A549 (cell line): Measurements from ENCODE around the gene RSAD1. TPM values are rescaled to one million over a fixed set of nuclear protein-coding genes. Genes with fewer than 3 reads are reported as not detected.

Source experiments
- ATAC-seq, 2 experiments: fragments of 200-7000 bp in 1 of 2; fragments of >200 bp in 1 of 2; cut with Nextera tagmentation in 1 of 2; cut with Tn5 transposase in 1 of 2; 3 replicates each; pipeline versions ENCODE4 v1.8.0 to v1.9.1; 2018 to 2020; ENCODE audit warnings: mild to moderate bottlenecking in 1 of 2, moderate library complexity in 1 of 2
- CTCF ChIA-PET: fragments of 300-600 bp; sonication (Branson Sonifier 250); formaldehyde crosslinking; extraction: SDS; loops from one replicate; lab custom pipeline; 2021; ENCODE audit warnings: antibody characterized with exemption, inconsistent platforms; lab: Yijun Ruan, JAX
- POLR2A ChIA-PET: fragments of 350-600 bp; formaldehyde crosslinking; extraction: SDS; loops from one replicate; lab custom pipeline; 2021; ENCODE audit warnings: antibody characterized with exemption, inconsistent platforms; lab: Yijun Ruan, JAX
- DNase-seq, 2 experiments: peaks; one replicate each; pipeline versions ENCODE4 v3.0.0 to v3.0.0-alpha.2; 2011 to 2016; ENCODE audit warnings: low read depth in 1 of 2, low spot score in 1 of 2
- FAIRE-seq: peaks from 2 replicates; lab custom pipeline; 2011; peaks lifted over from hg19 to GRCh38; lab: Jason Lieb, UNC
- H3K27ac ChIP-seq, 2 experiments: fragments of >200 bp; sonication (Bioruptor Twin); formaldehyde crosslinking; 3 replicates each; pipeline ENCODE4 v1.5.1; 2016 to 2017
- H3K4me1 ChIP-seq: fragments of >200 bp; sonication (Bioruptor Twin); formaldehyde crosslinking; 3 replicates; pipeline ENCODE4 v1.6.1; 2016
- H3K4me2 ChIP-seq: fragments of >200 bp; sonication (Bioruptor Twin); formaldehyde crosslinking; 3 replicates; pipeline ENCODE4 v1.6.1; 2016
- H3K4me3 ChIP-seq: fragments of >200 bp; sonication (Bioruptor Twin); formaldehyde crosslinking; 3 replicates; pipeline ENCODE4 v1.5.1; 2016
- H3K9me3 ChIP-seq: fragments of >200 bp; sonication (Bioruptor Twin); formaldehyde crosslinking; 3 replicates; pipeline ENCODE4 v1.6.1; 2016
- BCL3 ChIP-seq: fragments of >200 bp; sonication (Bioruptor Twin); formaldehyde crosslinking; IDR thresholded peaks from 3 replicates; pipeline ENCODE4 v1.6.1; 2016
- BHLHE40 ChIP-seq: IDR thresholded peaks from 2 replicates; pipeline ENCODE4 v1.6.1; 2012; ENCODE audit warnings: low read depth, low read length, inconsistent platforms
- CEBPB ChIP-seq, 2 experiments: fragments of >200 bp in 1 of 2; sonication (Bioruptor Twin) in 1 of 2; formaldehyde crosslinking in 1 of 2; IDR thresholded peaks; 2 replicates each; pipeline ENCODE4 v1.6.1; 2012 to 2016
- CHD2 ChIP-seq: fragments of 150-350 bp; IDR thresholded peaks from 2 replicates; pipeline ENCODE4 v1.6.1; 2014; ENCODE audit warnings: low read length; ENCODE audit not compliant: partially characterized antibody
- E2F6 ChIP-seq: IDR thresholded peaks from 2 replicates; pipeline ENCODE4 v1.6.1; 2012; ENCODE audit warnings: low read depth, borderline replicate concordance
- EHF ChIP-seq: fragments of 250-450 bp; sonication (Bioruptor Pico); IDR thresholded peaks from 2 replicates; pipeline ENCODE4 v1.5.0; 2020; ENCODE audit warnings: mild to moderate bottlenecking
- EP300 ChIP-seq, 2 experiments: fragments of >200 bp; sonication (Bioruptor Twin); formaldehyde crosslinking; IDR thresholded peaks; 2 replicates in 1 of 2; 3 replicates in 1 of 2; pipeline ENCODE4 v1.6.1; 2016 to 2017
- FOSB ChIP-seq: fragments of 250-450 bp; sonication (Bioruptor Pico); IDR thresholded peaks from 2 replicates; pipeline ENCODE4 v1.5.0; 2020; ENCODE audit warnings: mild to moderate bottlenecking, moderate library complexity
- GATA3 ChIP-seq: IDR thresholded peaks from 2 replicates; pipeline ENCODE4 v1.6.1; 2012; ENCODE audit warnings: borderline replicate concordance
- HDAC2 ChIP-seq: fragments of 200-600 bp; sonication (generic); IDR thresholded peaks from 2 replicates; pipeline ENCODE4 v1.6.1; 2016
- HES2 ChIP-seq: fragments of >200 bp; sonication (Bioruptor Twin); formaldehyde crosslinking; IDR thresholded peaks from 2 replicates; pipeline ENCODE4 v1.6.1; 2016
- HMGXB4 ChIP-seq: fragments of 250-450 bp; sonication (Bioruptor Pico); IDR thresholded peaks from 2 replicates; pipeline ENCODE4 v1.5.0; 2021; ENCODE audit warnings: mild to moderate bottlenecking, moderate library complexity, borderline replicate concordance
- HOXA7 ChIP-seq: fragments of 250-450 bp; sonication (Bioruptor Pico); IDR thresholded peaks from 2 replicates; pipeline ENCODE4 v1.5.0; 2020; ENCODE audit warnings: mild to moderate bottlenecking, moderate library complexity
- HOXB13 ChIP-seq: fragments of 250-450 bp; sonication (Bioruptor Pico); IDR thresholded peaks from 2 replicates; pipeline ENCODE4 v1.5.0; 2020; ENCODE audit warnings: low read depth, mild to moderate bottlenecking, moderate library complexity
- JUNB ChIP-seq: fragments of >200 bp; sonication (Bioruptor Twin); formaldehyde crosslinking; IDR thresholded peaks from 2 replicates; pipeline ENCODE4 v1.6.1; 2016
- KDM1A ChIP-seq: fragments of 200-600 bp; sonication (generic); IDR thresholded peaks from 2 replicates; pipeline ENCODE4 v1.6.1; 2016; ENCODE audit warnings: low read depth, mild to moderate bottlenecking
- MAX ChIP-seq: IDR thresholded peaks from 2 replicates; pipeline ENCODE4 v1.6.1; 2012
- MAZ ChIP-seq: fragments of 150-350 bp; IDR thresholded peaks from 2 replicates; pipeline ENCODE4 v1.6.1; 2014; ENCODE audit warnings: antibody characterized with exemption, low read depth, low read length, borderline replicate concordance
- POLR2A ChIP-seq: IDR thresholded peaks from 2 replicates; pipeline ENCODE4 v1.6.1; 2012; ENCODE audit warnings: mild to moderate bottlenecking, low read length
- RAD21 ChIP-seq, 2 experiments: fragments of >200 bp in 1 of 2; sonication (Bioruptor Twin) in 1 of 2; formaldehyde crosslinking in 1 of 2; IDR thresholded peaks in 1 of 2; conservative IDR thresholded peaks in 1 of 2; 2 replicates in 1 of 2; 3 replicates in 1 of 2; pipeline ENCODE4 v1.6.1; 2012 to 2018; ENCODE audit warnings: inconsistent platforms in 1 of 2
- RFX5 ChIP-seq: fragments of 450-650 bp; IDR thresholded peaks from 2 replicates; pipeline ENCODE4 v1.7.1; 2014; ENCODE audit warnings: antibody characterized with exemption, mild to moderate bottlenecking, moderate library complexity
- RNF2 ChIP-seq: fragments of 200-600 bp; sonication (generic); IDR thresholded peaks from 2 replicates; pipeline ENCODE4 v1.6.1; 2016; ENCODE audit warnings: low read depth, mild to moderate bottlenecking, antibody characterized with exemption, moderate library complexity, borderline replicate concordance
- SMC3 ChIP-seq: fragments of >200 bp; sonication (Bioruptor Twin); formaldehyde crosslinking; IDR thresholded peaks from 3 replicates; pipeline ENCODE4 v1.6.1; 2018; ENCODE audit warnings: inconsistent platforms
- TFCP2L1 ChIP-seq: fragments of 250-450 bp; sonication (Bioruptor Pico); IDR thresholded peaks from 2 replicates; pipeline ENCODE4 v1.5.0; 2021; ENCODE audit warnings: mild to moderate bottlenecking
- USF2 ChIP-seq: fragments of 450-650 bp; IDR thresholded peaks from 2 replicates; pipeline ENCODE4 v1.6.1; 2014; ENCODE audit warnings: antibody characterized with exemption
- ZC3H11A ChIP-seq: fragments of 450-650 bp; IDR thresholded peaks from 2 replicates; pipeline ENCODE4 v1.6.1; 2014; ENCODE audit warnings: antibody characterized with exemption, mild to moderate bottlenecking
- WGBS: methylation state at CpG from one replicate; pipeline ENCODE4 v1.1.6; 2017; ENCODE audit errors: missing lambda C conversion rate; 5-methylcytosine and 5-hydroxymethylcytosine counted together
- polyA plus RNA-seq, 4 experiments: library from polyadenylated mRNA; depleted of rRNA in 3 of 4; stranded (reverse); fragments of >200 nt; fragmentation: RNase III in 1 of 4; extraction: RNeasy Plus Mini Kit Qiagen cat#74134 plus additional on column Dnase treatment in 1 of 4; gene quantifications; 2 replicates in 3 of 4; 3 replicates in 1 of 4; pipeline ENCODE4 v1.2.3, GENCODE V29; 2011 to 2017

Gene RSAD1
- polyA plus RNA-seq, 2 of the 4 experiments (the other 2 are of a cell fraction): 38.2 to 42.0 TPM

GRCh38 chr17:50523208-50523607 is 44.5 kb downstream of the RSAD1 start (continued):
- TF ChIP-seq TFCP2L1 (no peak), HDAC2 (no peak)

- DNase-seq: no peak
- no peaks in the 10 kb centered on the region for H3K4me1 ChIP-seq
- CTCF ChIA-PET: interaction anchor here (1.1 to 2.8 kb wide), 4 partner anchors 8 to 46 kb away, joined by 3 to 6 read pairs (median 5); partner anchors contain the start of genes EPN3 and RSAD1
- no peaks in the 10 kb centered on the region for H3K9me3 ChIP-seq
- no peak overlapping the region for H3K4me2 ChIP-seq
- FAIRE-seq: no peak
- H3K27ac ChIP-seq: no peak overlapping the region
- WGBS: 89% methylated on average over 18 of the region's 18 CpGs
- ATAC-seq: no peak
- TF ChIP-seq KDM1A (no peak), CEBPB (IDR thresholded peaks at IDR 0.05) (no peak), HOXA7 (CRISPR knock-in tag) (no peak), TFCP2L1 (no peak), MAZ (no peak), SMC3 (no peak), BHLHE40 (no peak), RFX5 (no peak), USF2 (no peak), BCL3 (no peak), EHF (CRISPR knock-in tag) (no peak), ZC3H11A (no peak), E2F6 (no peak), GATA3 (no peak)
- H3K4me3 ChIP-seq: no peak overlapping the region
- POLR2A ChIA-PET: no interaction called here
These were observed 46.2 kb downstream of the RSAD1 start for GRCh38 chr17:50524838-50525237.

- FAIRE-seq: no peak
- CTCF ChIA-PET: interaction anchor here (0.6 to 7.9 kb wide), 11 partner anchors 9 to 79 kb away, joined by 3 to 48 read pairs (median 5); partner anchors contain the start of genes RSAD1 and SPATA20
- Histone ChIP-seq H3K9me3 (no peaks in the 10 kb centered on the region), H3K27ac (no peak overlapping the region), H3K4me1 (peaks cover 2% of the 10 kb centered on the region; the same call in 2 of the 3 replicates), H3K4me3 (no peak overlapping the region), H3K4me2 (no peak overlapping the region)
- POLR2A ChIA-PET: no interaction called here
- no peak for ATAC-seq
- TF ChIP-seq RAD21 (conservative IDR thresholded peaks at IDR 0.05 in 1 of 2, IDR thresholded peaks at IDR 0.05 in 1 of 2) (no peak), HOXB13 (CRISPR knock-in tag) (no peak), FOSB (CRISPR knock-in tag) (no peak), GATA3 (no peak), RNF2 (no peak), MAX (no peak), JUNB (no peak), CEBPB (IDR thresholded peaks at IDR 0.05) (no peak), CHD2 (no peak), BCL3 (no peak), POLR2A (no peak), HMGXB4 (CRISPR knock-in tag) (no peak), EP300 (IDR thresholded peaks at IDR 0.05) (no peak), HES2 (no peak)
- no peak for DNase-seq
- WGBS: 71% methylated on average over 5 of the region's 5 CpGs
These were observed 48.6 kb downstream of the RSAD1 start for GRCh38 chr17:50527155-50527762.
